Thymus (tissue), 11 donors: ENCODE measurements around the gene DBN1. TPM values are rescaled to one million over a fixed set of nuclear protein-coding genes. Genes with fewer than 3 reads are reported as not detected.
A peak's percentile ranks its signal among the peaks of the same experiment; 100 is the strongest.

Experiments used
- DNase-seq, 9 donors: peaks; one replicate each; pipeline ENCODE4 v3.0.0-alpha.2; 2013; ENCODE audit warnings: low spot score in 9 of 9, low read depth in 6 of 9, missing footprints in 1 of 9
- H3K27ac ChIP-seq, 2 donors: one replicate each; pipeline ENCODE4 v1.5.1; 2013; ENCODE audit warnings: control low read depth in 1 of 2, low read depth in 1 of 2, low read length in 1 of 2, mild to moderate bottlenecking in 1 of 2, moderate library complexity in 1 of 2
- H3K27me3 ChIP-seq, 2 donors: one replicate each; pipeline ENCODE4 v1.5.1; 2013; ENCODE audit warnings: low read length in 1 of 2; ENCODE audit not compliant: control insufficient read depth in 2 of 2, insufficient read depth in 1 of 2
- H3K36me3 ChIP-seq, 2 donors: one replicate each; pipeline ENCODE4 v1.5.1; 2013; ENCODE audit warnings: low read length in 1 of 2, mild to moderate bottlenecking in 1 of 2, moderate library complexity in 1 of 2; ENCODE audit not compliant: control insufficient read depth in 2 of 2, insufficient read depth in 2 of 2
- H3K4me1 ChIP-seq, 2 donors: one replicate each; pipeline ENCODE4 v1.5.1; 2013; ENCODE audit warnings: low read length in 2 of 2; ENCODE audit not compliant: control insufficient read depth in 2 of 2, insufficient read depth in 2 of 2
- H3K4me3 ChIP-seq, 2 donors: one replicate each; pipeline ENCODE4 v1.5.1; 2013; ENCODE audit warnings: low read length in 2 of 2, control low read depth in 1 of 2, mild to moderate bottlenecking in 1 of 2
- H3K9me3 ChIP-seq, 2 donors: one replicate each; pipeline ENCODE4 v1.5.1; 2013; ENCODE audit warnings: low read length in 1 of 2, mild to moderate bottlenecking in 1 of 2; ENCODE audit not compliant: control insufficient read depth in 2 of 2, insufficient read depth in 1 of 2
- WGBS: extraction: QIAGEN DNeasy Blood & Tissue Kit; methylation state at CpG from one replicate; pipeline ENCODE4 v1.1.7; 2013; 5-methylcytosine and 5-hydroxymethylcytosine counted together
- polyA plus RNA-seq: library from polyadenylated mRNA; stranded (reverse); fragments of 200-250 nt; gene quantifications from one replicate; pipeline ENCODE4 v1.2.3, GENCODE V29; 2013
- total RNA-seq: library from RNA; stranded (reverse); fragments of 120-200 nt; gene quantifications from one replicate; pipeline ENCODE4 v1.2.4, GENCODE V29; 2013
- donor health status: healthy.

Gene DBN1
- total and polyA plus RNA-seq, 2 donors = 32.3 to 34.3 TPM

DNA sequence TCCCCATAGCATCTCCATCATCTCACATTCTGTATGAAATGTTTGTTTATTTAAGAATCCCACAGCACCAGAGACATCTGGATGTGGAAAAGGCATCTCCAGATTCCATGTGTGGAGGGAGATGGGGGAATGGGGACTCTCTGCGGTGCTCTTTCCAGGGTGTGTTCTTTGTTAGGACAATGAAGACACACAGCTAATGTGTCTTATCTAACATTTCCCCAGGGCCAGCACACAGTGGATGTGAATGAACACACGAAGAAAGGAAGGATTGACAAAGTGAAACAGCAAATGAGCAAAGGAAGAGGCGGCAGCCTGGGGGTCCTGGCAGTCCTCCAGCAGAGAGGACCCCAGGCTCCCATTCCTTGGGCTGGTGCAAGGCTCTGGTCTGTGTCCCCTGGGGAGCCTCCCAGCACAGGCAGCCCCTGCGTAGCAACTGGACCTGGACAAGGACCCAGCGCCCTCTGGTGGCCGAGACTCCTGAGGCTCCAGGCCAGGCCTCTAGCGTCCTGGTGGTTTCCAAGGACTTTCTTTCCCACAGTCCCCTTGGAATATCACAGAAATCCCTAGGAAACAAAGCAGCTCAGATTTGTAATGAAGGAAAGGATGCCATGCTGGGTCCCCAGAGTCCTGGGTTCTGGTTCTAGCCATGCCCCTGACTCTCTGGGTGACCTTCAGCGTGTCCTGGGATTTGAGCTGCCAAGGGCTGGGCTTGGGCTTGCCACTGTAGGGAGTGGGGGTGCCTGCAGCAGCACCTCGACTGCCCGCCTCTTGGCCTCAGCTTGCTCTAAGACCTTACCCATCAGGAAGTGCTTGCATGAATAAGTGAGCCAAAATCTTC is 27.5 kb upstream of the DBN1 start:
- Histone ChIP-seq H3K4me3 (no peak overlapping the region), H3K9me3 (no peaks in the 10 kb centered on the region), H3K36me3 (peaks cover 5% of the 10 kb centered on the region in 2 donors), H3K4me1 (peaks cover 0 to 33% of the 10 kb centered on the region in 2 donors), H3K27ac (no peak overlapping the region), H3K27me3 (peaks cover 12 to 43% of the 10 kb centered on the region in 2 donors)
- DNase-seq = peak in 8 of 9 donors; percentile 53 to 84 (median 74)
- 29% methylated on average over 10 of the region's 10 CpGs for WGBS

DNA sequence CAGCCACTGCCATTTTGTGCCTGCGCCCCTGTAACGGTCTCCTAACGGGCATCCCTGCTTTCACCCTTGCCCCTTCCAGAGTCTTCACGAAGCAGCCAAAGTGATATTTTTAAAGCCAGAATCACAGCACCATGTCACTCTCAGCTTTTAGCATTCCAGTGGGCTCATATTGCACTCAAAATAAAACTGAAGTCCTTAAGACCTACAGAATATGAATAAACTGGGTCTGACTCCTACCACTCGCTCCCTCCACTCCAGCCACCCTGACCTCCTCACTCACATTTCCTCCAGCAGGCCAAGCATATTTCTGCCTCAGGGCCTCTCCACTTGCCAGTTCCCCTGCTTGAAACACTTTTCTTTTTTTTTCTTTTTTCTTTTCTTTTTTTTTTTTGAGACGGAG is 26.4 kb upstream of the DBN1 start:
- no peaks in the 10 kb centered on the region for H3K9me3 ChIP-seq
- peaks cover 2 to 5% of the 10 kb centered on the region in 2 donors for H3K36me3 ChIP-seq
- H3K4me1 ChIP-seq = peaks cover 0 to 40% of the 10 kb centered on the region in 2 donors
- H3K27ac ChIP-seq = no peak overlapping the region
- H3K4me3 ChIP-seq = no peak overlapping the region
- H3K27me3 ChIP-seq = peaks cover 12 to 45% of the 10 kb centered on the region in 2 donors
- DNase-seq = no peak
- WGBS = 90% methylated on average over 6 of the region's 6 CpGs

DNA sequence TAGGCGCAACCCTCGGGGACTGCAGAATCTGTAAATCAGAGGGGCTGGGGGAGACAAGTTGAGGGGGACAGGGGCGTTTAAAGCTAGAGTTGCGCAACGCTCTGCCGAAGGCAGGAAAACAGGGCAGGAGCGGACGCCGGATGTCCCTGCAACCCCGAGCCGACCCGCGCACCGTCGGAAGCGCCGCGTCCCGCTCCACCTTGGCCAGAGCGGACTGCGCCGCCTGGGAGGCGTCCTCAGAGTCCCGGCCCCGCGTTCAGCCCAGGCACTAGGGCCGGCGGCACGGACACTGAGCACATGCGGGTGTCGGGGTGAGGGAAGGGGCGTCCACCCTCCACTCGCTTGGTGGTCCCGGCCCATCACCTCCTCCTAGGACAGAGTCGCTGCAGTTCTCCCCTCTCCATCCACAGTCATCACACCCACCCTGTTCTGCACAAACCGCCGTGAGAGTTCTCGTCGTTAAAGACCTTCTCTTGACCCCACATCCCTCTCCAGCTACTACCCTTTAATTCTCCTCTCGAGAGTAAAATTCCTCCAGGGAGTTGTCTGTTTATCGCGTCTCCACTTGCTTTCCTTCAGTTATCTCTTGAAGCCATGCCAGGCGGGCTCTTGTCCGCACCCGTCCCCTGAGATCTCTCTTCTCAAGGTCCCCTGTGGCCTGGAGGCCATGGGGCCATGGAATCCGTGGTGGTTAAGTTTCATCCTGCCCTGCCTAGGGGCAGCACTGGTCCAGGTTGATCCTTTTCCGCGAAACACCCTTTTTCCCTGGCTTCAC is 24.8 kb upstream of the DBN1 start:
- Histone ChIP-seq H3K36me3 (no peaks in the 10 kb centered on the region), H3K27me3 (peaks cover 12 to 45% of the 10 kb centered on the region in 2 donors), H3K9me3 (no peaks in the 10 kb centered on the region), H3K4me3 (peak overlapping the region; percentile 32 to 55), H3K27ac (no peak overlapping the region), H3K4me1 (peaks cover 0 to 46% of the 10 kb centered on the region in 2 donors)
- 19% methylated on average over 48 of the region's 48 CpGs for WGBS
- no peak for DNase-seq

DNA sequence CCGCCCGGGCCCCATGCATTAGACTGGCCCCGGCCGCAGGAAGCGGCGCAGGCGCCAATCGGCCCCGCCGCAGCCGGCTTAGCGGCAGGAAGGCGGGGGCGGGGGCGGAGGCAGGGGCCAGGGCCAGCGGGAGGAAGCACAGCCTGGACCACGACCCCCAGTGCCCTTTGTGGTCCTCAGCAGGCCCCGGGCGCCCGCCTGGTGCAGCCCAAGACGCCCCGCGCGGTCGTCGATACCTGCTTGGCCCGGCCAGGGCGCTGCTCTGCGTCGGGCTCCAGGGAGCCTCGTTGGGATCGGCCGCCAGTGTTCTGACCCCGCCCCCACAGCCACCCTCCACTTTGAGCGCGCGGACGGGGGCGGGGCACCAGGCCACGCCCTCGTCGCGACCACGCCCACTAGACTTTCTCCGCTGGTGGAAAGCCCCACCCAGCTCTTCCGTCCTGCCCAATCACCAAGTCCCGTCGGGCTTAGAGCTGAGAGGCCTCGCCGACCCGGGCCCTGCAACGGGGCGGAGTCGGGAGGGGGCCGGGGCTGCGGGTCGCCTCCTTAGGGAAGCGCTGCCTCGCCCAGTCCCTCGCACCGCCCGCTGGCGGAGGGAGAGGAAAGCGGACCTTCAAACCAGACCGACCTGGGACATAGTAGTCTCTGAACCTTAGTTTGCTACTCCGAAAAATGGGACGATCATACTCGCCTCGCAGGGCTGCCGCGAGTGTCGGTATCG is 24.0 kb upstream of the DBN1 start, which contains the start of gene PDLIM7:
PDLIM7 (minus strand) TSS at position 313 of the 721 bp plus-strand sequence. CDS start 1,092 bp downstream, outside the sequence.
- Histone ChIP-seq H3K4me1 (peaks cover 0 to 47% of the 10 kb centered on the region in 2 donors), H3K4me3 (peak within 1 kb of the TSS; percentile 50 to 55), H3K36me3 (no peaks in the 10 kb centered on the region), H3K27me3 (peaks cover 12 to 45% of the 10 kb centered on the region in 2 donors), H3K9me3 (no peaks in the 10 kb centered on the region), H3K27ac (peak within 1 kb of the TSS in 1 of 2 donors; percentile 66)
- DNase-seq = peak; percentile 88 to 99 (median 96)
- WGBS = under 1% methylated on average over 73 of the region's 73 CpGs

DNA sequence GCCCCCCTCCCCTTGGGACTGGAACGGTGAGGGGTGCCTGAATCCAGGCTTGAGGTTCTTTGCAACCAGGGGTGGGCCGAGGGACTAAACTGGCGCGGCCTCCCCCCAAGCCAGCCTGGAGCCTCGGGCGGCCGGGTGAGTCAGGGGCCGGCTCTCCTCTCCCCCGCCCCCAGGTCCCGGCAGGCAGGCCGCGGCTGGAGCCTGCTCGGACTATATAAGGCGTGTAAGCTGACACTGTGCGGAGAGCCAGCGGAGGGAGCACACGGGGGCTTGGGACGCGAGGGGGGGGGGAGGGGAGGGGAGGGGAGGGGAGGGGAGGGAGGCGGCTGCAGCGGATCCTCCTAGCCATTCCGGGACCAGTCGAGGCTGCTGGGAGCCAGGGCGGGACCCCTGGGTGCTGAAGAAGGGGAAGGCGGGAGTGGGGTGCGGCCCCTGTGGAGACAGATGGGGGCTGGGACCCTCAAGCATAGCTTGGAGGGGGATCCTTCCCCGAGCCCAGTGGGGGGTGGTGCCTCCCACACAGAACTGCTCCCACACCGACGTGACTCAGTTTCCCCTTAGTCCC is 23.4 kb upstream of the DBN1 start:
- H3K4me1 ChIP-seq = peaks cover 0 to 47% of the 10 kb centered on the region in 2 donors
- WGBS = 22% methylated on average over 28 of the region's 29 CpGs
- no peaks in the 10 kb centered on the region for H3K36me3 ChIP-seq
- H3K9me3 ChIP-seq = no peaks in the 10 kb centered on the region
- peak overlapping the region in 1 of 2 donors; percentile 66 for H3K27ac ChIP-seq
- no peak for DNase-seq
- H3K4me3 ChIP-seq = peak overlapping the region; percentile 50 to 55
- peaks cover 12 to 45% of the 10 kb centered on the region in 2 donors for H3K27me3 ChIP-seq

DNA sequence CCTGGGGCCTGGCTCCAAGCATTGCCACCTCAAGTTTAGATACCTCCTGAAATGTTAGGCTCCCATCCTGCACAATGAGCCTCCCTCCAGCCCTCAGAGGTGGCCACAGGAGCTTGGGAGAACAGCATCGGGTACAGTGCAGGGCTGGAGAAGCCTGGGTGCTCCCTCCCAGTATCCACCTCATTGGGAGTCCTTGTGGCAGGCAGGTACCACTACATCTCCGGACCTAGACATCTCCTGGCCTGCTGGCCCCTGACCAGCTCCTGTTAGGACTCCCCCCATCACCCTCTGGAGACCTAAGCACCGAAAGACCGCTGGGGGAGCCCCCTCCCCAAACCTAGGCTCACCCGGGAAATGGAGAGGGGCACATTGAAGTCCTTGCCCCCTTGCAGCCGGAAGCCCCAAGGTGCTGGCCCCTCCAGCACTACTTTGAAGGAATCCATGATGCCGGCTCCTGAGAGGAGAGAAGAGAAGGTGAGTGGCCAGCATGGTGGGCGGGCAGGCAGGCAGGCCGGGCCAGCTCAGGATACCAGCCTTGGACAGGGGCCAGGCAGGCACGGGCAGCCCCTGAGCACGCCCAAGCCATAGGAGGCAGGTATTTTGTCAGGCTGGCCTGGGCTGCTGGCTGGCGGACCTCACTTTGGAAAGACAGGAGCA is 22.8 kb upstream of the DBN1 start:
- peak overlapping the region in 1 of 2 donors; percentile 55 for H3K4me3 ChIP-seq
- WGBS = 83% methylated on average over 12 of the region's 12 CpGs
- H3K9me3 ChIP-seq = no peaks in the 10 kb centered on the region
- peaks cover 0 to 47% of the 10 kb centered on the region in 2 donors for H3K4me1 ChIP-seq
- no peak for DNase-seq
- H3K27me3 ChIP-seq = peaks cover 12 to 45% of the 10 kb centered on the region in 2 donors
- peak overlapping the region in 1 of 2 donors; percentile 26 for H3K27ac ChIP-seq
- H3K36me3 ChIP-seq = no peaks in the 10 kb centered on the region

DNA sequence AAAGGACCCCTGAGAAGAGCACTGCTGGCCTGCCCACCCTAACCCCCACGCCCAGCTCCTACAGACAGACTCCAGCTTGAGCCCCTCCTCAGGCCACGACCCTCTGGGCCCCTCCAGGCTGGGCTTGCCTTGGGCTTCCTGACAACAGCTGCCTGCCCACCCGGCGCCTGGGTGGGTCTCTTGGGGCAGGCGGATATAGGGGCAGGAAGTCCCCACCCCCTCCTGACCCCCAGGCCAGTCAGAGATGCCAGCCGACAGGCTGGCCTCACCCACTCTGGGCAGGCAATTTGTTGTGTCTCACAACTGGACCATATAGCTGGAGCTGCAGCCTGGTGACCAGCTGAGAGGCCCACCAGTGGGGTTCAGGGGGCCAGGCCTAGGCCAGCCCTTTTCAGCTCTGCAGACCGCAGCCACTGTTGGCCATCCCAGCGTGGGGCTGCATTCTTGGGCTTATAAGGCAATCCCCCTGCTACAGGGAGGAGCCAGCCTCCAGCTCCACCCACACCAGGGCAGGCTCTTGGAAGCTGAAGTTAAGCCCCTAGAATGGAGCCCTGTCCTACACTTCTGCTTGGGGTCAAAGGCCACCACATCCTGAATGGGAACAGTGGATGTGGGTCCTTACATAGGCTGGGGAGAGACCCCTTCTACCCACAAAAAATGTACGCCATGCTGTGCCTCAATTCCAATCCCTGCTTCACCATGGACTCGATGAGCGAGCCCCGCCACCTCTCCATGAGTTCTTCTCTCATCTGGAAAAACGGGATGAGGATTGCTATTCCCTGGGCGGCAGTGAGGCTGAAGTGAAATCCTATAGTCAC is 22.0 kb upstream of the DBN1 start:
- Histone ChIP-seq H3K27me3 (peaks cover 12 to 43% of the 10 kb centered on the region in 2 donors), H3K36me3 (no peaks in the 10 kb centered on the region), H3K4me3 (no peak overlapping the region), H3K4me1 (peaks cover 0 to 42% of the 10 kb centered on the region in 2 donors), H3K27ac (peak overlapping the region in 1 of 2 donors; percentile 26), H3K9me3 (no peaks in the 10 kb centered on the region)
- no peak for DNase-seq
- WGBS = 94% methylated on average over 14 of the region's 14 CpGs
